Activated CD4-positive, alpha-beta T cell treated with anti-CD3 and anti-CD28 coated beads for 24 hours (primary cell): Measurements from ENCODE around the gene ARID1A.

Experiments
- DNase-seq, 2 donors: peaks; one replicate each; pipeline ENCODE4 v3.0.0-alpha.2; 2020; ENCODE audit warnings: low read depth in 2 of 2

ARID1A gene

DNA sequence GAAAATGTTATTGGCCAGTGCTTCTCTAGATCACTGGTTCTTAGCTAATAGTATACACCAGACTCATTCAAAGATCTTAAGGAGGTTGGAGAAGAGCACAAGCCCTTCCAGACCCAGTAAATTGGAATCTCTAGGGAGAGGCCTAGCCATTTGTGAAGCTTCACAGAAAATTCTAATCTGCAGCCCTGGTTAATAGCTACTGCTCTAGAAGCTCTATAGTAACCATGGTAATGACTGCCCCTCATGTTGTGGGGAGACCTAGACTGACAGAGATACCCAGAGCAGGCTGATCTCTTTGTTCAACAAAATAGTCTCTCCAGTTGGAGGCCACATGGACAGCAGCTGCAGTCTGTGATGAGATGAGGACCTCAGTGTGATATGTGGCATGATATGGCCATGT, 31.7 kb downstream of the ARID1A start:
- no peak for DNase-seq

DNA sequence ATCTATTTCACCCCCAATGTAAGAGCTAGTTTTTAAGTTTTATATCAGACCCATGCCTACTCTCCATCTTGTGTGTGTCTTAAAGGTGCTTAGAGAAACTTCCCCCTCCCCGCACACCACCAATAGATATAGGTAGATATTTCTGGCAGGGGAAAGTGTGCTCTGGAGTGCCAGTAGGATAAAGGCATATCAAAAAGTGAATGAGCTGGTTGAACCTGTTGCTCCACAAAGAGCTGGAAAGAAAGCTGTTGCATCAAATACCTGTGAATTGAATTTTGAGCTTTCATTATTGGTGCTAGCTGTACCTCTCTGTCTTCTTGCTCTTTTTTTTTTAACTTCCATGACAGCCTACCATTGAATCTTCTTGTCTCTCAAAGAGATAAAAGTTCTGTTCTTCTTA, 32.8 kb downstream of the ARID1A start:
- DNase-seq, result no peak

DNA sequence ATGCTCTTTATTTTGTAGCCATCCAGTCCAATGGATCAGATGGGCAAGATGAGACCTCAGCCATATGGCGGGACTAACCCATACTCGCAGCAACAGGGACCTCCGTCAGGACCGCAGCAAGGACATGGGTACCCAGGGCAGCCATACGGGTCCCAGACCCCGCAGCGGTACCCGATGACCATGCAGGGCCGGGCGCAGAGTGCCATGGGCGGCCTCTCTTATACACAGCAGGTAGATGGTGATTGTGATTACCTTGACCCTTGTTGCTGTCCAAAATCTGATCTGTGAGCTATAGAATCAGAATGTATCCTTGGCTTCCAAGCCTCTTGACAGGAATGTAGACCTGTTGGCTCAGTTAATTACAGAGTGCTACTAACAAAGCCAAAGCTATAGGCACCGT, 33.8 kb downstream of the ARID1A start:
- DNase-seq, result no peak

DNA sequence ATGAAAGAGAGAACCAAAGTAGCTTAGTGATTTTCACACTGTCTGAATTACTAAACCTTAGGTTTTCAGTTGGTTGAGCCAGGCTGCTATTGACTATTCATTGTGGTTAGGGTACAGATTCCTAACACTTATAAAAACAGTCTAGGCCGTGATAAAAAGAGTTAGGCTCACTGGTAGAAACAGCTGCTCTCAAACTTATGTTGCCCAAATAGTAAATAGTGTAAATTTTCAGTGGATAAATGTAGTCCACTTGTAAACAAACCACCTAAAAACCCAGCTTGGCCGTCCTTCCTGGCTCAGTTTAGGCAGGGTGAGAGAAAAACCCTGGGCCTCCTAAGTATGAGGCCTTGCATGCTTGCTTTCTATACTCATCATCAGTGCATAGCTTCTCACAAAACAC, 34.9 kb downstream of the ARID1A start:
- no peak for DNase-seq

DNA sequence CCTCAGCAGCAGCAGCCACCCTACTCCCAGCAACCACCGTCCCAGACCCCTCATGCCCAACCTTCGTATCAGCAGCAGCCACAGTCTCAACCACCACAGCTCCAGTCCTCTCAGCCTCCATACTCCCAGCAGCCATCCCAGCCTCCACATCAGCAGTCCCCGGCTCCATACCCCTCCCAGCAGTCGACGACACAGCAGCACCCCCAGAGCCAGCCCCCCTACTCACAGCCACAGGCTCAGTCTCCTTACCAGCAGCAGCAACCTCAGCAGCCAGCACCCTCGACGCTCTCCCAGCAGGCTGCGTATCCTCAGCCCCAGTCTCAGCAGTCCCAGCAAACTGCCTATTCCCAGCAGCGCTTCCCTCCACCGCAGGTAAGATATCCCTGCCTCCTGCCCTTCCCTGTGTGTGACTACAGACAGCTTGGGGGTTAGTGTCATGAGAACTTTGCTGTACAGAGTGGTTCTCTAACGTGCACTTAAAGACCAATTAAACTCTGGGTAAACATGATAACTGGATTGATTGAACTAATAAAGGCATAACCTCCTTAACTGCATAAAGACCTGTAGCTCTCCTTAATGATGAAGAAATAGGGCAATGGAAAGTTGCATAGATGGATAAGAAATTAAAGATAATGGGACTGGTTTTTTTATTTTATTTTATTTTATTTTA, 35.6 kb downstream of the ARID1A start:
- DNase-seq, result no peak

DNA sequence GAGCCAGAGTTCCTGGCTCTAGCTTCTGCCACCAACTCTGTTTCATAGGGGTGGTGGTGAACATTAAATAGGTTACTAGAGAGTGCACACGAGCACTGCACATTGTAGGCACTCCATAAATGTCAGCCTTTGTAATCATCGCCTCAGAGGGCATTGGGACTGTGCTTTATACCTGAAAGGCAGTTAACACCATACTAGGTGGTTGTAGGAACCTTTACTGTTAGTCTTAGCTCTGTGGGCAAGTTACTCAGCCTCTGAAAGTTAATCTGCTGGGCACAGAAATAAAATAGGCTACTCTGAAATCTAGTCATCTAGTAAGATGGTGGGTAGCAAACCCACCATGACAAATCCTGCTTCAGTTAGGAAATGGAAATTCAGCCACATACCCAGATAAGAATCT, 37.6 kb downstream of the ARID1A start:
- no peak for DNase-seq

DNA sequence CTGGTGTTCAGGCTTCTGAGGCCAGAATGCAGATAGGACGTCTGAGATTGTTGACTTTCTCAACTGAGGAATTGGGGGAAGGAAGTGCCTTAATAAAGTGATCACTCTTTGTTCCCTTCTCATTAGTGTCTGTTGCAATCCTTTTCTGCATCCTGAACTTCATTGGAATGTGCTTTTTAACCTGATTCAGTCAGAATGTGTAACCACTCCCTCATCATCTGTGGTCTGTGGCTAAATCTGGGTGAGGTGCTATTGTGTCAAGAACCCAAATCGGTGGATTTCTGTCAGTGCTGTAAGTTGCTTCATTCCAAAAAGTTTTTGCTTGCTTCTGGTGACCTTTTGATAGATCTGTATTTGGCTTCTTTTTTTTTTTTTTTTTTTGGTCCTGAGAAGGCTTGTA, 38.2 kb downstream of the ARID1A start:
- DNase-seq, result no peak

DNA sequence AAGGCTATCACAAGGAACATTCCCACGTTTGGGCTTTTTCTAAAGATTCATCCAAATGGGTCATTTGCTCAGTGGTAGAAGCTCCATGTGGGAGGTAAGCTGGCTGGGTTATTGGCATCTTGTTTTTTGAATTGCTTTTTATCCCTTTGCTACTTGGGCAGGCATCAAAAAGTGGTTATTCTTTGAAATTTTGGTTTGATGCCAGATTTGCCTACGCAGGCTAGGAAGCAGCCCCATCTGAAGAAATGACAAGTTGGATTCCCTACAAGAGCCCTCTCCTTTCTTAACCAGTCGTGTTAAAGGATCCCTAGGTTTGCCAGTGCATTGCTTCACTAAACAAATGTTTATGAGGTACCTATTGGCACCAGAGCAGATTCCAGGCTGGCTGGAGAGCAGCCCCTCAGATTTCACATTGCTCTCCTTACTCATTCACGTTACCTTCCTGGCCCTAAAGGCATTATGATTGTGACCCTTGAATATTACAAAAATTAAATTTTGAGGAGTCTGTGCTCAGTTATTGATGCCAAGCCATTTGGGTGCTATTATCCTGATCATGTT, 38.8 kb downstream of the ARID1A start:
- no peak for DNase-seq

DNA sequence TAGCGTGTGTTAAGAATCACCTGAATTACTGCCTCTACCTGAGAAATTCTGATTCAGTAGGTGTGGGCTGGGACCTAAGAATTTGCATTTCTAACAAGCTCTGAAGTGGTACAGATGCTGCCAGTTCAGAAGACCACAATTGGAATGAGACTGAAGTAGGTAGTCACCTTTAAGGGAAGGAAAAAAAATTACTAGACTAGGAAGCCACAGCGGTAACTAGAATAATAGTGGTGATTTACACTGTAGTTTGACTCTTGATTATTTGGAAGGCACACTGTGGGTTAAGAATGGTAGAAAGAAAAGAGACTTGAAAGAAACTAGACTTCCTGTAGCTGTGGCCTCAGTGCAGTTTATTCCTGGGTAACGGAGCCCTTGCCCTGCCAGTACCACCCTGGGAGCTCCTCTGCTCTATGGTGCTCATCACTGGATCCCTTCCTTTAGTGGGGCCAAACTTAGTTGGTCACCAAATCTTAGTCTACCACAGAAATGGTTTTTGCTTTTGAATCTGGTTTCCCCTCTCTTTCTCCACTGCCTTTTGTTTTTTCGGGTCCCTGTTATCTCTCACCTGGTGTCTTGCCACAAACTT, 43.6 kb downstream of the ARID1A start:
- no peak for DNase-seq

DNA sequence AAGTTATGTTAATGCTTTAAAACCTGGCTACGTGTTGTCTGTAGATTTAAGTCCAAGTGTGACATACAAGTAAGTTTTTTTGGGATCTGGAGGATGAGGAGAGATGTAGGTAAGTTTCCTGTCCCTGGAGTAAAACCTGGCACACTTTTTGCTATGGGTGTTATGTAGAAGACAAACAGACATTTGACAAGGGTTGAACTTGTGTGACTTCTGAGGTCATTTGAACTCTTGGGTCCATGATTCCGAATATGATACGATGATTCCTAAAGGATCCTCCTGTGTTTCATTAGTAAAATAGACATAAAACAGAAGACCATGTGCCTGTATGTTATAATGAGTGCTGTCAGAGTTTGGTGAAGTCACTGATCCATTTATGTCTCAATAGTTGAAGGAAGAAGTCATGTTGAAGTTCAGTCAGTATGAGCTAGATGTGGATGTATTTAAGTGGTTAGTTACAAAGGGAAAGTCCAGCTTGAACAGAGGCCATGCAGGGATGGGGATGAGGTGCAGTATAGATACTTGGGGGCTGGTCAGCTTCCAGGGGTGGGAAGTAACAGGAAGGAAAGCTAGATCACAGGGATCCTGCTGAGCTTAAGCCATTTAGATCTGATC, 44.3 kb downstream of the ARID1A start:
- no peak for DNase-seq

DNA sequence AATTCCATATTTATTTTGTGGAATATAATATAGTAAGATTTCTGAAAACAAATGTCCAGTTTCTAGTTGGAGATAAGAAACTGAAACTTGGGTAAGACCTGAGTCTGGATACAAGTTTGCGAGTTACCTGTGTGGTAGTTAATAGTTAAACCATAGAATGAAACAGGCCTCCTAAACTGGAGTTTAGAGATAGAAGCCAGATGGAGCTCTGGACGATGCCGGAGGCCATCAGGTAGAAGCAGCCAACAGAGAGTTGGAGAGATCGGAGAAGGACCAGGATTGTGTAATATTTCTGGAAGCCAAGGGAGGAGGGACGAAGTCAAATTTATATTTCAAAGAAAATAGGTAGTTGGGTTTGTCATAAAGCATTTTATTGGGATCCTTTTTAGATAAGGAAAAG, 45.1 kb downstream of the ARID1A start:
- no peak for DNase-seq

DNA sequence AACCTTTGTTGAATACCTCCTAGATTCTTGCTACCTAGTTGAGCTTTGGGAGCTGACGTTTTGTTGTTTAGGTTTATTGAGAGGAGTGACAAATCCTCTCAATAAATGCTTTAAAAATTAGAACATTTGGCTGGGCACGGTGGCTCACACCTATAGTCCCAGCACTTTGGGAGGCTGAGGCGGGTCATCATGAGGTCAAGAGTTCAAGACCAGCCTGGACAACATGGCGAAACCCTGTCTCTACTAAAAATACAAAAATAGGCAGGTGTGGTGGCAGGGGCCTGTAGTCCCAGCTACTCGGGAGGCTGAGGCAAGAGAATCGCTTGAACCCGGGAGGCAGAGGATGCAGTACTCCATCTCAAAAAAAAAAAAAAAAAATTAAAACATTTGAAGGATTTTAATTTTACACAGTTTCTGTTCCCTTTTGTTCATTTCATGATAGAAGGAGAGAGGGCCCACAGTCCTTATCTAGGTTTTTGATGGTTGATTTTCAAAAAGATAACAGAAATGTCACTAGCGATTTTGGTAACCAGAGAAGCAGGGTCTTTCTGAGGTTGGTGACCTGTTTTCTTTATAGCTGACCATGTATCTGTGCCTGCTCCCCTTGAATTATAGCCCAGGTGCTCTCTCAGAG, 47.7 kb downstream of the ARID1A start:
- DNase-seq, result no peak

DNA sequence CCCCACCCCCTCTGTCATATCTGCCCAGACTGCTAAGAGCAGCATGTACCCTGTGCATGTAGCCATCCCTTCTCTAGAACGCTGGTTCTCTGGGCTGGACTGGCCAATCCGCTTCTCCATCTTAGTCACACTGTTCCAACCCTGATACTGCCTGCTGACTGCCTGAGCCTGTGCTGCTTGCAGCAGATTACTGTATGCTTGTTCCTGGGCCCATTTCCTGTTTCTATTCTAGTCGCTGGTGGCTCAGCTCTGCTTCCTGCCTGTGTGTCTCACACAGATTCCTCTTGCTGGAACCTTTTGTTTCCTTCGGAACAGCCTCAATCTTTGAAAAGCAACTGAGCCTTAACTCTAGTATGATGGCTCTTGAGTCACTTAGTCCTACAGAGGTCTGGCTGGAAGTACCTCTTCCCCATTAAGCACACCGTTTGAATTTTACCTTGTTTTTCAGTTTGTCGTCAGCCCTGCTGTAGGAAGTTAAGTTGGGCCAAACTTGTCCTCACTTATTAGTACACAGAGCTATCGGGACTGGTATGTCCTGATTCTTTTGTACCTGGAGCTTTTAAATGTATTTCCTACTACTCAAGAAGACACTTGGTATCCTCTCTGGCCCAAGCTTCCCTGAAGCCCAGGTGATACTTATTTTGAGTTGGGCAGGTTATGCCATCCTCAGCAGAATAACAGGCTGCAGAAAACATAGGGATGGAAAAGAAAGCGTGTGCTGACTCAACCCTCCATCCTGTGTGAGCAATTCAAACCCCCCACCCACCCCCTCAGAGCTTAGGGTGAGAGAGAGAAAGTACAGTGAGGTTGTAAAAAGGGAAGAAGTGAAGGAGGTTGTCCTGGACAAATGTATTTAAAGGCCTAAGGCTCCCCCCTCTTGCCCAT, 48.5 kb downstream of the ARID1A start:
- peak; percentile 66 to 72 for DNase-seq

DNA sequence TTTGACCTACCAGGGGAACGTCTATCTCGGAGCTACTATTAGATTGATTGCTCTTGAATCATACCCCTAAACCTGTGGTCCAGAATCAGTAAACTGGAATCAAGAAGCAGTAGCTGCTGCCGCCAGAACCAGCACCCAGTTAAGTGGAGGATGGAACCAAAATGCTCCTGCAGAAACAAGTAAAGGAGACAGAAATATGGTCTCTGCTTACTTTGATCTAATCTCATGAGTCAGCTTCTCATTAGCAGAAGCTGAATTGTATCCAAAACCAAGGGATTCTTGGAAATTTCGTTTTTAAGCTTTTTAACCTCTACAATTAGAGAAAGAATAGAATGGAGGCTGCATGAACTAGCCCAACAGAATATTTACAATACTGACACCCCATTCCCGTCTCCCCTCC, 49.4 kb downstream of the ARID1A start:
- no peak for DNase-seq

DNA sequence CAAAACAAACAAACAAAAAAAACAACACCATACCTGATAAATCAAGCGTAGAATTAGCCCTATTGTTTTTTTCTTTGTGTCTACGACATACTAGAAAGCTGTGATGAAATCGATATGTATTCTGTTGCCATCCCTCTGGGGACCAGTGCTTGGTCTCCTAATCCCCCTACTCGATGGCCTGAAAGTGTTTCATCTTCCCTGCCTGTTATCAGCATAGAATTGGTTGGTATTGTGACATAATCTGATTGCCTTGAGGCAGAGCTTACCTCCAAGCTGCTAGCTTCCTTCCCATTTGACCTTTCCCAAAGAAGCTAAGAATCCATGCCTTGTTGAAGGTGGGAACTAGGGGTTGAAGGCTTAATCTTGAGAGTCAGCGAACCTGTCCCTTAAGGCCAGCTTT, 51.2 kb downstream of the ARID1A start:
- no peak for DNase-seq

DNA sequence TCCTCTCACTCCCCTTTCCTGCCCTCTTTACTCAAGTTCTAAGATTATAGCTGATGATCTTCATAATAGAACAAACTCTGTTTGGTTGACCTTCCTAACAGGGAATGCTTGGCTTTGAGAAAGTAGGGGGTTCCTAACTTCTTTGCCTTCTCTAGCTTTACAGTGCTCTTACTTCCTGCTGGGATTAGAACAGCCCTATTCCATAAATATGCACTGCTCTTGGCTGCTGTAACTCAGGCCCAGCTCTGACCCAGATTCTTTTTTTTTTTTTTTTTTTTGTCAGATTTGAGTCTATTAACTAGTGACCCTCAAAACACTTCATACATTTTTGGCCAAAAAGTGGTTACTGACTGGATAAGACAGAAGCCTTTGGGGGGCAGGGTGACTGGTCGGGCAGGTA, 52.5 kb downstream of the ARID1A start:
- DNase-seq, result no peak

DNA sequence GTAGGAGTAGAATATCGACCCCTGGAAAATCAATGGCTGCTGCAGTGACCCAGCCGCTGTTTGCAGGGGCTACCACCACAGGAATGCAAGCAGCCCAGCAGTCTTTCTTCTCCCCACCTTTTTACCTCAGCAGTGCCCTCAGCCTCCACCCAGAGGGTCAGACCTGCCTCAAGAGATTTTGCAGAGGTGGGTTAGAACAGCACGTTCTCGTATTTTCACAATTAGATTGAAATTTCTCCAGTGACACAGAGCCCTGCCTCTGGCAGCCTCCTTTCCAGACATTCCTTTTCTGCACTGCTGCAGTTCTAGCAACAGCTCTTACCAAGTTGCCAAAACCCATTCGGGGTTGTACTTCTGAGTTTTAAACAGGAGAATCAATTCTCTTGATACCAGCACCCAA, 53.6 kb downstream of the ARID1A start:
- no peak for DNase-seq

DNA sequence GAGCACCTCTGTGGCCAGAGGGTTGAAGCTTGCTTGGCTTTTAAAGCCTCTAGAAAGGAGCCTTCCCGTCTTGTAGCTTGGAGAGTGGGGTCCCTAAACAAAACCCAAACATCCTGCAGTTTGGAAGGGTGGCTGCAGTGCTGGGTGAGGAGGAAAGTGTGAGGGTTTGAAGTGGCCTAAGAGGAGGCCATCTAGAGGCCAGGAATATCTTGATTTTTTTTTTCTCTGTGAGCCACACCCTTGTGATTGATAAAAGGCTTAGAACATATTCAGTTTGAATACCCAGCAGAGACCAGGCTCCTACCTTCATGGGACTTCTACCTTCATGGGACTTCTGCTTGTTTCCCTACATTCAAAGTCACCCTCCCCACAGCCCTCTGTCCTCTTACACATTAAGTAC, 54.6 kb downstream of the ARID1A start:
- DNase-seq, result no peak

DNA sequence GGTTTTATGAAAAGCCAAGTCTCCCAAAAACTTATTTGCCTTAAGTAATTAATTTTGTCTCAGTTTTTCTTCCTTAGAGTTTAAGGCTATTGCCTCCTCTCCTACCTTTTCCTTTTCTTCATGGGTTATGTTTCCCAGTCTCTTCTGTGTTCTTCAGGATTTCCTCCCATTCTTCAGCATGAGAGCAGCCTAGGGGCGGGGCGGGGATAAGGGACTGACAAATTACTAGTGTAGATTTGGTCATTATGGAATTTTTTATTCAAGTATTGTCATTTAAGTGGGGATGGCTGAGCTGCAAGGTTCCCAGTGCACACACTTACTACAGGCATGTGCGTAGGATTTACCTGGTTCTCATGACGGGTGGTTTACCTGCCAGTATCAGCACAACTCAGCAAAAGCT, 56.7 kb downstream of the ARID1A start:
- DNase-seq, result no peak

DNA sequence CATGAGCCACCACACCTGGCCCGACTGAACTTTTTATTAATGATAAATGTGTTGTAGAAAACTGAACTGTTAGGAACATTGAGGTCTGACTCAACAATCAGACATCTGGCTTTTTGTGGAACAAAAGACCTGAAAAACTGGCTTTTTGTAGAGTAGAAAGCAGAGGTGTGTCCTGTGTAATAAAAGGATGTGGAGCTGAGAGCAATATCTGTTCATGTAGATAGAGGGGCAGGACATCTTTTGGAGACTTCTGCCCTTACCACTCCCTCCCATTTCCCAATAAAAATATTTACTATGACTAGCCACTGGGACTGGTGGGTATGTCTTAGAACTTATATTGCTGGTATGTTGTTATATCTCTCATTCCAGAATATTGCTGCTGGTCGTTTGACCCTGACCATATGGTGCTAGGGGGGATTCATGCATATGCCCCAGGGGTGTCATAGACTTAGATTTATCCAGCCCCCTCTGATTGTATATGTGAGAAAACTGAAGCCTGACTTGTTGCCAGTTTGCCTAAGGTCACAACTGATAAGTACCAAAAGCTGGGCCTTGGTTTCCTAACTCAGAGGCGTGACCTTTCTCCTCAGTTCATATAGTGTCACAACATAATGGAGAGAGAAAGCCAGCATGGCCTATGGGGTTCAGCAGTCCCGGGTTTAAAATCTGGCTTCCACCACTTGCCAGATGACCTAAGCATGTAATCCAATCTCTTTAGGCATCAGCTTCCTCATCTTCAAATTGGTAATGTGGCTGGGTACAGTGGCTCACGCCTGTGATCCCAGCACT, 58.5 kb downstream of the ARID1A start:
- no peak for DNase-seq

DNA sequence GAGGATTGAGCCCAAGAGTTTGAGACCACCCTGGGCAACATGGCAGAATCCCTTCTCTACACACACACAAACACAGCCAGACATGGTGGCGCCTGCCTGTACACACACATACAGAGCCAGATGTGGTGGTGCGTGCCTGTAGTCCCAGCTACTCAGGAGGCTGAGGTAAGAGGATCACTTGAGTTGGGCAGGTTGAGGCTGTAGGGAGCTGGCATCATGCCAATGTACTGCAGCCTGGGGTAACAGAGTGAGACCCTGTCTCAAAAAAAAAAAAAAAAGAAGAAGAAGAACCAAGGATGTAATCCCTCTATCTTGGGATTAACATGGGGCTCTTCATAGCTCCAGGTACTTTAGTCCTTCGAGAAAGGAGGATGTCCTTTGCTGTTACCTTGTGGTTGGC, 62.5 kb downstream of the ARID1A start:
- no peak for DNase-seq
